Sigmoid colon (tissue), 4 donors: Measurements from ENCODE around the gene MYRIP.

Experiments used
- CTCF ChIP-seq, 4 experiments: fragments of 450-650 bp in 3 of 4; fragments of 200-600 bp in 1 of 4; IDR thresholded peaks; one replicate each; pipeline ENCODE4 v1.5.1; 2016 to 2019; ENCODE audit warnings: antibody characterized with exemption in 4 of 4, mild to moderate bottlenecking in 3 of 4, moderate library complexity in 2 of 4
- EP300 ChIP-seq, 4 donors: sonication (generic); formaldehyde crosslinking; IDR thresholded peaks; one replicate each; pipeline ENCODE4 v1.6.1; 2017; ENCODE audit warnings: antibody characterized with exemption in 4 of 4

DNA sequence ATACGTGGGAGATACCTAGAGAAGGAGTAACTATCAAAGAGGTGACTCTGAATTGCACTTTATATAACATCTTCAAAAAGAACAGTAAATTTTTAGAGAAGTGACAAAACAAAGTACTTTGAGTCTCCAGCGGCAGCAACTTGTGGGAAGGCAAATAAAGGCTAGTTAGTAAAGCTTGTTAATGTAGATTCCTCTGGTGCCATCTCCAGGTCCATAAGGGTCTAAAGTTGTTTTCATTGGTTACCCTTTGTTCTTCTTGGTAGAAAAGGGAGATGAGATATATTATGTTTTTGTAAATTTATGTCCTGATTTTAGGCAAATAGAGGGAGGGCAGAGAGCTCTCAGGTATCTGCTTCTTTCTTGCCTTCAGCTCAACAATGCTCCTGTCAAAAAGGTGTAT is 161.6 kb downstream of the MYRIP start:
- TF ChIP-seq EP300 (IDR thresholded peaks at IDR 0.05): no peak
- TF ChIP-seq CTCF (IDR thresholded peaks at IDR 0.05): no peak
